ENCODE measurements around the gene U2SURP.
"Not testable (repeated sequence)": the region's sequence is repeated elsewhere in the genome, so short reads cannot be mapped to it uniquely, and the experiment has no call there.

U2SURP gene

GRCh38 chr3:143066033-143066432 lies 64.7 kb downstream of the U2SURP start:
- in situ Hi-C loops (cut with HindIII; ENCODE audit: low sequenced_read_pairs), result no loop called here

- in situ Hi-C loops (cut with HindIII; ENCODE audit: low sequenced_read_pairs), result no loop called here
Measured at GRCh38 chr3:143067201-143067600, 65.8 kb downstream of the U2SURP start.

GRCh38 chr3:143068059-143068458 lies 66.7 kb downstream of the U2SURP start:
- in situ Hi-C loops (cut with HindIII; ENCODE audit: low sequenced_read_pairs), result no loop called here

GRCh38 chr3:143070977-143071551 lies 69.7 kb downstream of the U2SURP start:
- in situ Hi-C loops (cut with HindIII; ENCODE audit: low sequenced_read_pairs), result no loop called here

- in situ Hi-C loops (cut with HindIII; ENCODE audit: low sequenced_read_pairs), result no loop called here
Measured at GRCh38 chr3:143071776-143072175, 70.4 kb downstream of the U2SURP start.

GRCh38 chr3:143072298-143073020 lies 71.1 kb downstream of the U2SURP start:
- in situ Hi-C loops (cut with HindIII; ENCODE audit: low sequenced_read_pairs), result not testable (repeated sequence)

GRCh38 chr3:143073541-143073940 lies 72.2 kb downstream of the U2SURP start:
- in situ Hi-C loops (cut with HindIII; ENCODE audit: low sequenced_read_pairs), result not testable (repeated sequence)

GRCh38 chr3:143073983-143074382 lies 72.6 kb downstream of the U2SURP start:
- in situ Hi-C loops (cut with HindIII; ENCODE audit: low sequenced_read_pairs), result not testable (repeated sequence)

GRCh38 chr3:143078883-143079282 lies 77.5 kb downstream of the U2SURP start:
- in situ Hi-C loops (cut with HindIII; ENCODE audit: low sequenced_read_pairs), result no loop called here

GRCh38 chr3:143080196-143080595 lies 78.8 kb downstream of the U2SURP start:
- in situ Hi-C loops (cut with HindIII; ENCODE audit: low sequenced_read_pairs), result no loop called here

- in situ Hi-C loops (cut with HindIII; ENCODE audit: low sequenced_read_pairs), result no loop called here
Measured at GRCh38 chr3:143081365-143081764, 80.0 kb downstream of the U2SURP start.

GRCh38 chr3:143081844-143082778 lies 80.7 kb downstream of the U2SURP start:
- in situ Hi-C loops (cut with HindIII; ENCODE audit: low sequenced_read_pairs), result no loop called here

GRCh38 chr3:143083781-143084180 lies 82.4 kb downstream of the U2SURP start:
- in situ Hi-C loops (cut with HindIII; ENCODE audit: low sequenced_read_pairs), result no loop called here

GRCh38 chr3:143084856-143085731 lies 83.7 kb downstream of the U2SURP start:
- in situ Hi-C loops (cut with HindIII; ENCODE audit: low sequenced_read_pairs), result no loop called here

GRCh38 chr3:143088835-143089234 lies 87.5 kb downstream of the U2SURP start:
- in situ Hi-C loops (cut with HindIII; ENCODE audit: low sequenced_read_pairs), result no loop called here

GRCh38 chr3:143089965-143090364 lies 88.6 kb downstream of the U2SURP start:
- in situ Hi-C loops (cut with HindIII; ENCODE audit: low sequenced_read_pairs), result no loop called here

- in situ Hi-C loops (cut with HindIII; ENCODE audit: low sequenced_read_pairs), result no loop called here
Measured at GRCh38 chr3:143090486-143090885, 89.1 kb downstream of the U2SURP start.

GRCh38 chr3:143090976-143091837 lies 89.8 kb downstream of the U2SURP start:
- in situ Hi-C loops (cut with HindIII; ENCODE audit: low sequenced_read_pairs), result no loop called here

GRCh38 chr3:143092191-143092590 lies 90.8 kb downstream of the U2SURP start:
- in situ Hi-C loops (cut with HindIII; ENCODE audit: low sequenced_read_pairs), result no loop called here

GRCh38 chr3:143095813-143096212 lies 94.4 kb downstream of the U2SURP start:
- in situ Hi-C loops (cut with HindIII; ENCODE audit: low sequenced_read_pairs), result no loop called here

All from endothelial cell of hepatic sinusoid (primary cell).